Skin of body (tissue), 2 donors: ENCODE measurements around the gene FRMPD3. TPM values are rescaled to one million over a fixed set of nuclear protein-coding genes. Genes with fewer than 3 reads are reported as not detected.

Experiments
- DNase-seq: peaks from one replicate; lab custom pipeline; 2025; lab: John Stamatoyannopoulos, UW
- total RNA-seq: library from RNA; depleted of rRNA; stranded (reverse); fragments of >200 nt; gene quantifications from one replicate; pipeline ENCODE4 v1.2.3, GENCODE V29; 2014

The FRMPD3 gene
- total RNA-seq, 1 donor from 2014 or later, result 0.20 TPM

DNA sequence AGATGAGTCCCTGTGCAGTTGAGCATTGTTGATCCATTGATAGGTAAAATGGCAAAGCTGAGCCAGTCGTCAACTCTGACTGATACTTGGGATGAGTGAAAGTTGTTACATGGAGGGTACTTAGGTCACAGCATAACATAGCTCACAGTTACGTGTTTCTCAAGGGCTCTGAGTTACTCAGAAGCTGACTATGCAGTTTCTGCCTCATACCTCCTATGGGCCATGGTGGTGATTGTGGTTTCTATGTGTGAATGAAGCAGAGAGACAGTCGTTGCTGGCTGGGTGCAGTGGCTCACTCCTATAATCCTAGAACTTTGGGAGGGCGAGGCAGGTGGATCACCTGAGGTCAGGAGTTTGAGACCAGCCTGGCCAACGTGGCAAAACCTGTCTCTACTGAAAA lies 30.8 kb downstream of the FRMPD3 start:
- no peak for DNase-seq

DNA sequence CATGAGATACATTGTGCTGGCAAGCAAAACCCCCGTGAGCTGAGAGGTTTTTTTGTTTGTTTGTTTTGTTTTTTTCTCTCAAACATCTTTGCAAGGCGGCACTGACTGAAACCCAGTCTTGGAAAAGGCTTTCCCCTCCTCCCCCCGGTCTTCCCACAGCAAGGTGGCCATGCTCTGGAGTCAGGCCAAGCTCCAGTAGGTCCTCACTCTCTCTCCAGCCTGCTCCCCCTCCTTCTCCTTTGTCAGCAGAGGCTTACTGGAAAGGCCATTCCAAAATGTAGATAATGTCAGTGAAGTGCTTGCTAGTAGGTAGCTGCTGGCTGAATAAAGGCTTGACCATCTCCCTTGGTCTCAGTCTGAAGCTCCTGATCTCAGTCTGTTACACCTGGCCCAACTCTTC lies 32.6 kb downstream of the FRMPD3 start:
- DNase-seq, result no peak

DNA sequence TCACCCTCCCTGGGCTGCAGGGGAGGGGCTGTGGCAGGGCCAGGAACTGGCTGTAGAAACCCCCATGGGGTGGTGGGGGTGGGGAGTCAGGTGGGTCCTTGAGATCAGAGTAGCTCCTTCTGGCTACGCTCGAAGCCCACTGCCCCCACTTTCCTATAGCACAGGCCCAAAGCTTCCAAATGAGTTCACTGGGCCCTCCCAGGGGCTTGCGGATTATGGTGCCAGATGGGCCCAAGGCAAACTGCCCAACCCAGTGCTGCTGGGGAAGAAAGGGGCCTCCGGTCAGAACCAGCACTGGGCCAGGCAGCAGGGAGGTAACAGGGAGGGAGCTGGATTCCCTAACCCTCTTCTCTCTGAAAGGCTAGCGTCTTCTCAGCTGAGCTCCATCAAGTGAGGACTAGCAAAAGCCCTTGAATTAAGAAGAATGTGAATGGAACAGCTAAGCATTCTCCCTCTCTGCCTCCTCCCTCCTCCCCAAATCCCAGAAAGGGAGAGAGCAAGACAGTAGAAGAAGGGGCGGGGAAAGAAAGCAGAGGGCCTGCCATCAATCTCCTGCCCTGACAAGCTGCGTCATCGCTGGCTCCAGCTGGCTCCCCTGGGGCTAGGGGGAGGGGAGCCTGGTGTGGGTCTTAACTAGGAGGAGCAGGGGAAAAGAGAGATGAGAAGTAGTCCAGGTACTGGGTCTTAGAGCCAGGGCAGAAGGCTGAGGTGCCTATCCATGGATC lies 34.7 kb downstream of the FRMPD3 start:
- DNase-seq, result peak; percentile 10

DNA sequence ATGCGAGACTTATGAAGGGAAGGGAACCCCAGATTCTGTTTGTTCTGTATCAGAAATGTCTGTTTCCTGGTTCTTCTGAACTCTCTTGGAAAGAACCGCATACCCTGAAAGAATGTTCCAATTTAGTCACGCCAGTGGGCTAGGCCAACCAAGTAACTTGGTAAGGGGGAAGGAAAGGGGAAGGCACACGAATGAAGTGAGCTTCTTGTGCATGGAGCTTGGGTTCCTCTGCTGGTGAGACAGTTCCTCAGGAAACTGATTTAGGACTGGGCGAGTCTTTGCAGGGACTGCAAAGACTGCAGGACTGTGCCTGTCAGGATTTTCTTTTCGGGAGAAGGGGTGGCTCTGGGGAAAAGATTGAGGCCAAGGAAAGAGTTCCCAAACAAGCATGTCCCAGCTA lies 35.6 kb downstream of the FRMPD3 start:
- DNase-seq, result peak; percentile 24

DNA sequence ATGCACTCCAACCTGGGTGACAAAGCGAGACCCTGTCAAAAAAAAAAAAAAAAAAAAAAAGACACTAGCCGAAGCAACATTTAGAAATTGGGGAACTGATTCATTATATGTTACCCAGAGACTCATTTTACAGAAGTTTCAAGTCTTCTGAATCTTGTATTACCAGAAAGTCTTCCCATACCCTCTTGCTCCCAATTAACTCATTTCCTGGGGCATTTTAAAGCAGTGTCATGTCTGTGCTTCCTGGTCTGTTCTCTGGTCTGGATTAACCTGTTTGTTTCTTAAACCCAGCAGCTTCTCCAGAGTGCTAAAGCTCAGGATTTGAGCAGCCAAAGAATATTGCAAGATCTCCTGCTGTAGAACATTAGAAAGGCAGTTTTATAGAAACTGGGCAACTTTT lies 43.7 kb downstream of the FRMPD3 start:
- peak; percentile 2 for DNase-seq

DNA sequence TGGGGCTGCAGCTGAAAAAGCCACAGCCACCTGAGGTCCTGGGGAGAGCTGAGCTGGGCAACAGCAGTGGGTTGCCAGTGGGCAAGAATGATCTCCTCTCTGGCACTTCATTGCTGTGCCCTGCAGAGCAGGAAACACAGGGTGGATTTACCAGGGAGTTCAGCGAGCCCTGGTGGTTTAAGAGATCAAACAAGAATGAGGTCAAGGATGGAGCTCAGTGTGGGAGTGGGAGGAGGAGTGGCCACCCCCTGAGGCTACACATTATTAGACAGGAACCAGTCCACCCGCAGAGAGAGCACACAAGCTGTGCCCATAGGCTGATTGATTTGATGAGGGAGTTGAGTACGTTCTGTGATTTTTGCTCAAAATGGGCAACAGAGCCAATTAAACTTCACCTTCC lies 47.3 kb downstream of the FRMPD3 start:
- DNase-seq, result no peak

Other genes with a start within 250 kb of the FRMPD3 start
- 3.0 TPM for gene NUP62CL, start 243.2 kb upstream of the FRMPD3 start, total RNA-seq
- gene DNAAF6, start 243.0 kb upstream of the FRMPD3 start, total RNA-seq, result not detected
- 14.3 TPM for gene PRPS1, start 178.9 kb downstream of the FRMPD3 start, total RNA-seq